GM18519 (cell line): ENCODE measurements around the gene ARMC2.

Experiments
- ATAC-seq: cut with Tn5 transposase; IDR thresholded peaks from one replicate; pipeline ENCODE4 v1.9.1; 2021; ENCODE audit warnings: mild to moderate bottlenecking, moderate library complexity; ENCODE audit not compliant: unreplicated experiment, low FRiP score

Gene ARMC2

GRCh38 chr6:109009236-109009961 is 161.2 kb downstream of the ARMC2 start:
- ATAC-seq, result peak; percentile 69

GRCh38 chr6:109009962-109010704 is 161.9 kb downstream of the ARMC2 start:
- no peak for ATAC-seq

GRCh38 chr6:109010705-109011102 is 162.5 kb downstream of the ARMC2 start:
- ATAC-seq, result no peak

GRCh38 chr6:109013656-109014305 is 165.6 kb downstream of the ARMC2 start:
- no peak for ATAC-seq

GRCh38 chr6:109014606-109015005 is 166.4 kb downstream of the ARMC2 start:
- no peak for ATAC-seq

GRCh38 chr6:109015176-109015575 is 167.0 kb downstream of the ARMC2 start:
- no peak for ATAC-seq

- ATAC-seq, result no peak
Measured at GRCh38 chr6:109019911-109020310, 171.7 kb downstream of the ARMC2 start.

- no peak for ATAC-seq
Measured at GRCh38 chr6:109021870-109022269, 173.6 kb downstream of the ARMC2 start.

GRCh38 chr6:109023356-109023925 is 175.2 kb downstream of the ARMC2 start:
- ATAC-seq, result no peak
